C4-2B (cell line): ENCODE results near the gene BRPF1.

Source experiments
- H3K27ac ChIP-seq: fragments of 450-650 bp; 2 replicates; pipeline ENCODE4 v1.5.1; 2017
- CTCF ChIP-seq: fragments of 450-650 bp; conservative IDR thresholded peaks from 2 replicates; pipeline ENCODE4 v1.5.1; 2017; ENCODE audit warnings: mild to moderate bottlenecking
- ZFX ChIP-seq: fragments of 450-650 bp; IDR thresholded peaks from 2 replicates; pipeline ENCODE4 v1.6.1; 2017

Gene BRPF1

GRCh38 chr3:9792405-9793160 is 61.0 kb downstream of the BRPF1 start, which contains the start of the genes ARPC4 and TADA3:
Gene ARPC4, plus strand, starts transcription at chr3:9793082. Its CDS starts 40 bp downstream, at chr3:9793122.
Gene TADA3, minus strand, starts transcription at chr3:9792473. Its CDS starts 1,007 bp downstream, at chr3:9791466.
- TF ChIP-seq CTCF (no peak), ZFX (no peak)
- H3K27ac ChIP-seq, result peak within 1 kb of the TSS; percentile 91

- H3K27ac ChIP-seq, result peak overlapping the region; percentile 91
- peak; percentile 34; the same call in 1 of the 2 replicates for TF ChIP-seq ZFX
- TF ChIP-seq CTCF, result no peak
Measured at GRCh38 chr3:9793161-9793781, 61.7 kb downstream of the BRPF1 start.

GRCh38 chr3:9794400-9794799 is 62.9 kb downstream of the BRPF1 start:
- TF ChIP-seq CTCF, result no peak
- TF ChIP-seq ZFX, result no peak

DNA sequence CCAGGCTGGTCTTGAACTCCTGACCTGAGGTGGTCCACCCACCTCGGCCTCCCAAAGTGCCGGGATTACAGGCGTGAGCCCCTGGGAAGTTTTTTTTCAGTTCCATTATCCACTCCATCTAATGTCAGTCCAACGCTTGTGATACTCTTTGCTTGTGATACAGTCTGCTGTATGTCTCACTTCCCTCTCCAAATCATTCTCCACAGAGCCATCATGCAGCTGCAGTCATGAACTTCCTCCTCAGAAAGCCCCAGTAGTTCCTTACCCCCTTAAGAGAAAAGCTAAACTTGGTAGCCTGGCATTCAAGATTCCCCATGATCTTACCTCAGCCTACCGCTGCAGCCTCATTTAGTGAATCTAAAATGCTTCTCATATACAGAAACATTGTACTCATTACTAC is 63.7 kb downstream of the BRPF1 start:
- H3K27ac ChIP-seq, result no peak overlapping the region
- TF ChIP-seq ZFX, result no peak
- no peak for TF ChIP-seq CTCF

More at GRCh38 chr3:9794400-9794799, 62.9 kb downstream of the BRPF1 start:
- H3K27ac ChIP-seq, result no peak overlapping the region

DNA sequence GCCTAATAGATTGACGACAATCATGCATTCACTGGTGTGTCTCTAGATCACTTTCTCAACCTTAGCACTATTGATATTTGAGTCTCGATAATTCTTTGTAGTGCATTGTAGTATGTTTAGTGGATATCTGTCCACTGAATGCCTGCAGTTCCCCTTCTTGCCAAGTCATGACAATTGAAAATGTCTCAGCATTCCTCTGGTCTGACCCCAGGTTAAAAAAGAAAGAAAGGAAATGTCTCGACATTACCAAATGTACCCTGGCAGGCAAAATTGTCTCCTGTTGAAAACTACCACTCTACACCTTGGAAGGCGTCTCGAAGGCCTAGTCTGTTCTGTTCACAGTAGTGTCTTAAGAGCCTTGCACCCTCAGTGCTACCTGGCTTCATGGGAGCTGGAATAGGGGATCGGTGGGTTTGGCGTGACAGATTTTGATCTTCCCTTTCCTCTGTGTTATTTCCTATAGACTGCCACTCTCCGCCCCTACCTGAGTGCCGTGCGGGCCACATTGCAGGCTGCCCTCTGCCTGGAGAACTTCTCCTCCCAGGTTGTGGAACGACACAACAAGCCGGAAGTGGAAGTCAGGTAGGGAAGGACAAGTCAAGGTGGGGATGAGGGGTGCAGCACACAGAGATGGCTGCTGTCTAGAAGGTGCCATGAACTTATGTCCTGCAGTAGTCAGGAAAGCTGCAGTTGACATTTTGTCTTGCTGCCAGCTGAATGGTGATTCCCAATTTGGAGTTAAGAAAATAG is 65.8 kb downstream of the BRPF1 start:
- TF ChIP-seq CTCF (no peak), ZFX (no peak)
- no peak overlapping the region for H3K27ac ChIP-seq
